Activated CD4-positive, alpha-beta T cell treated with anti-CD3 and anti-CD28 coated beads for 24 hours (primary cell): ENCODE measurements around the gene SUSD4.
"Not testable (repeated sequence)": the region's sequence is repeated elsewhere in the genome, so short reads cannot be mapped to it uniquely, and the experiment has no call there.

Experiments used
- DNase-seq, 2 donors: peaks; one replicate each; pipeline ENCODE4 v3.0.0-alpha.2; 2020; ENCODE audit warnings: low read depth in 2 of 2

The SUSD4 gene

DNA sequence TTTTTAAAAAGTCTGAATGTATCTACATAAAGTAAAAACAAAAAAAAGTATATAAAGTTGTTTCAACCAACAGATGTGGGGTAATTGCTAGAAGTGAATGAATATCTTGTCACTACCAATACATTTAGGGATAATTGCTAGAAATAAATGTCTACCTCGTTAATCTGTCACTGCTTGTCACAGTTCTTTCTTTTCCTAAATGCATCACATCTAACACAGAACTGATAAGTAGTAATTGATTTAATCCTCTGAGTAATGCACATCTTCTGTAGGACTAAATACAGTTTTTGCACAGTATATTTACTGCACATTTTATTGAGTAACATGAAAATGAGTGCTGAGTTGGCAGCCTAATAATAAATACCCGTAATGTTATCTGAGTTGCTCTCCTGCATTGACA, 72.2 kb downstream of the SUSD4 start:
- no peak for DNase-seq

- DNase-seq, result no peak
These were observed 73.6 kb downstream of the SUSD4 start for GRCh38 chr1:223290397-223290796.

- no peak for DNase-seq
These were observed 74.4 kb downstream of the SUSD4 start for GRCh38 chr1:223289621-223290020.

DNA sequence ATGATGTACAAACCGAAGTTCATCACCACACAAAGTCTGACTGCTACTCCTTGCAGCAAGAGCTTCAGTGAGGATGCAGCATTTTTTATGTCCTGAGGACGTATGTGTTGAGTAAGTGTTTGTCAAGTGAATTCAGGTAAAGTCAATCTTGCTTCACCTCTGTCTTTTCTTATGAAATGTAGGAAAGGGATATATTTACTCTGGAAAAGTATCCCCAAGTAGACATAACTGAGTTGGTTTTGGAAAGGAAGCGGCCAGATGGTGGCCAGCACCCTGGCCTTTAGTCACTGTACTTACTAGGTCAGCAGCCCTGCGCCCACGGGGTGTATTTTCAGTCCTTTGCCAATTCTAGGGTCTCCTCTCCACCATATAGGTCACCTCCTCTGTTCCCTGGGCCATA, 75.2 kb downstream of the SUSD4 start:
- no peak for DNase-seq

DNA sequence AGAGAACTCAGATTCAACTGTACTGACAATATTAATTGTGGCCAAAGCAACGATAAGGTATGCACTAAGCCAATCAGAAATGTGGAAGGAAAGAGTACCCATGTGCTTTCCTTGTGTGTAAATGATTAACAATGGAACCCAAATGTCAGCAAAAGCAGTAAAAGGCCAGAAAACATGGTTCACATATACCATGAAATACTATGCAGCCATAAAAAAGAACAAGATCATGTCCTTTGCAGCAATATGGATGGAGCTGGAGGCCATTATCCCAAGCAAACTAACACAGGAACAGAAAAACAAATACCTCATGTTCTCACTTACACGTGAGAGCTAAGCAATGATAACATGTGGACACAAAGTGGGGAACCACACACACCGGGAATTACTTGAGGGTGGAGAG, 78.5 kb downstream of the SUSD4 start:
- no peak for DNase-seq

- not testable (repeated sequence) for DNase-seq
These were observed 80.3 kb downstream of the SUSD4 start for GRCh38 chr1:223283697-223284096.

GRCh38 chr1:223278311-223278710, 85.7 kb downstream of the SUSD4 start:
- DNase-seq, result not testable (repeated sequence)

DNA sequence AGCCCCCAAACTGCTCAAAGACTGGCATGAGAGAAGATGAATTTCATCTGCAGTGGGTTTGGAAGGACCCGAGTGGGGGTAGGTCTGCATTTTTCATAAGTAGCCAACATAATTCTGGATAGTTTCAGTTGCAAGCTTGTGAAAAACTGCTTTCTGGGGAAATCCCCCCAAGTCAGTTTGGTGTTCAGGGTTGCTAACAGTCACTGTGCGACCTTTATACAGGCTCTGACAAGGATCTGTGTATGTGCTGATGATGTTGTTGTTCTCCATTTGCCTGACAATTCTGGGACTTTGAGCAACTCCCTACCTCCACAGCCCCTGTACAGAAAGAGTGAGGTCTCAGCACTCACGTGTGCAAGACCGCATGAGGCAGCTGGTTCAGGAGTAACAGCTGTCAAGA, 87.9 kb downstream of the SUSD4 start:
- no peak for DNase-seq

DNA sequence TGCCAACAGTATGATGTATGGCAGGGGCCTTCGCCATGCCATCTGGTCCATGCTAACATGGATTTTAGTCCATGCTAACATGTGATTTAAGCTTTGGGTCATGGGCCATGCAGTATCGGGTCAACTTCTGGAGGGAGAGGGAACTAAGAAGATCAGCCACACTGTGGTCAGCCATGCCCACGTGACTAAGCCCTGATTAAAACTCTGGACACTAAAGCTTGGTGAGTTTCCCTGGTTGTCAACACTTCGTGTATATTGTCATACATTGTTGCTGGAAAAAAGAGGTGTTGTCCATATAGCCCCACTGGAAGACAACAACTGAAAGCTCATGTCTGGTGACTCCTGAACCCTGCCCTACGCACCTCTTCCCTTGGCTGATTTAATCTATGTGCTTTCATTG, 90.5 kb downstream of the SUSD4 start:
- no peak for DNase-seq

DNA sequence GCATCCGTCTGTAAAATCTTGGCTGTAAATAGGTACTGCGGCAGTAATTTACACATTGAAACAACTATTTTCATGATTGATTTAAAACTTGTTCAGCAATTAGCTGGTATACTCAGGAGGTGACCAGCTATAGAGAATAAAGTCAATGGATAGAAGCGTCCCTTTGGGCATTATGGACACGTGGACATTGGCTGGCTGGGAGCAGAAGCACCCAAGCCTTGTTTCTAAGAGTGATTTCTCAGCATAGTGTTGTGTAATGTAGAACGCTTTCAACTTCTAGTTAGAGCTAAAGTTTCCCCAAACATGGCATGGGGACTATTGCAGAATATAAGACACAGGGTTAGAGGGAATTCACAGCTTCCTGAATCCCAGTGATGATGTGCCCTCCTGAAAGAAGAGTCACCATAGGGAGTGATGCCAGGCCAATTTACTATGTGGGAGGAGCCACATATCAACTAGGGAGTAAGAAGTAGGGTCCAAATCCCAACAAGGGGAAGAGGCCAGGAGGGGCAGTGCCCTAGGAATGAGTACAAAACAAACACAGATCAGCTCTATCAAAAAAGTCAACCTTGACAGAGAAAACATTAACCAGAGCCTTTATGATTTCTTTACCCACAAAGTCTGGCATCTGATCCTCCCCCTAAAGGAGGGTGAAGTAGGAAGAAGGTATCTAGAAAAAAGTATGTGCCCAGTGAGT, 92.7 kb downstream of the SUSD4 start:
- no peak for DNase-seq

DNA sequence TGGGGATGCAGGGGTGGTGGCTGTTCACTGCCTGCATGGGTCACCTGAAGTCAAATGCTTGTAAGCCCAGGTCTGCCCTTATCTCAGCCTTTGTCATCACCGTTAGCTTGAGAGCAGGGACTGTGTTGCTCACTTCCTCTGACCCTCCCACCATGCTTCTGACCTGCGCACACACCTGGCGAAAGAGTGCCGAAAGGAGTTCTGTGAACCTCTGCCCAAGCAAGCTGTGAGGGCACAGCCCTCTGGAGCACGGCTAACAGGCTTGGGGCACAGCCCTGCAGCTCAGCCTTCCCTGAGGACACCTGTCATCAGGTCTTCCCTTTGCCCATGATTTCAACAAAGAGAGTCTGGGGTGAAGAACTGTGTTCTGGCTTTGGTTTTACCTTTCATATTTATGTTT, 93.8 kb downstream of the SUSD4 start:
- DNase-seq, result no peak

GRCh38 chr1:223269006-223269405, 95.0 kb downstream of the SUSD4 start:
- DNase-seq, result no peak

GRCh38 chr1:223266632-223267172, 97.3 kb downstream of the SUSD4 start:
- DNase-seq, result no peak

GRCh38 chr1:223264983-223265908, 98.7 kb downstream of the SUSD4 start:
- no peak for DNase-seq

GRCh38 chr1:223264529-223264928, 99.4 kb downstream of the SUSD4 start:
- DNase-seq, result no peak

DNA sequence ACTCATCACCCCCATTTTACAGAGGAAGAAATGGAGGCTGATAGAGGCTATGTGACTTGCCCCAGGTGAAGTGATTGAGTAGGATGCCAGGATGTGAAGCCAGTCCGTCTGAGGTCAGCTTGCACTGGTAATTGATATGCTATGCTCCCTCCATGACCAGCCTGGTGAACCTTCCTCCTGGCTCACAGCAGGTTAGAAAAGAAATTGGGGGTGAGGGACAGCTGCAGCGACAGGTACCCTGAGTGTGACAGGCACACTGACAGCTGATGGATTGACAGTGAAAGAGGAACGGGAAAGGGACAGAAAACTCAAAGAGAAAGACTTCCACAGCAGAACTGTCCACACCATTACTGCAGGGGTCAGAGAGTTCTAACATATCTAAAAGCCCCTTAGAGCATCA, 102.1 kb downstream of the SUSD4 start:
- no peak for DNase-seq

DNA sequence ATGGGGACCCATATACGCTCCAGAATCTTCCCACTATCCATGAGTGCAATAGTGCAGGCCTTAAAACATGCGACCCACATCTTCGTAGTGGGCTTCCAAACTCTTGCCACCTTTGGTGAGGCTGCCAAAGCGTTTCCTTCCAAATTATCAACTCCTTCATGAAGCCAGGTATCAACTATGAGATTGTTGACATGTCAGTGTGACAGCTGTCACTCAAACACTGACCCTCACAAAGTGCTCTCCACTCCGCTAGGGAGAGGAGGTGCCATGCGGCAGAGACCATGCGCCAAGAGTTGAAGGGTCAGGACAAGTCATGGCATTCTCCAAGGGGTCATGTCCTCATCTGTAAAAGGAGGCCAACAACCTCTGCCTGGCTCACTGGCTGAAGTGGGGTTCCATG, 103.3 kb downstream of the SUSD4 start:
- no peak for DNase-seq

DNA sequence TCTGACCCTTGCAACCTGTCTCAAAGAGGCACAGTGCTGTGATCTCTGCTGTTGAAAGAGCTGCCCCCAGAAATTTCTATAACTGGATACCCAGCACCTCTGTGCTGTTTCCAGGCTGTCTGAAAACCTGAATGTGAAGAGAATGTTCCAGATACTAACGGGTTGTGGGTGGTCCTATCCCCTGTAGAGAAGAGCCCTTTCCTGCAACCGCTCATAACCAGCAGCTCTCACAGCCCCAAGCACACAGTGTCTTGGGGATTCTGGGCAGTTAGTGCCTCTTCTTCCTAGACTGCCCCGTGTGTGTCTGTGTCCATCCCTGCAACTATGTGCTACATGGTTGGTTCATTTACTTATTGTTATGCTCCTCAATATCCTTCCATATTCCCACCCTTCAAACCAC, 104.5 kb downstream of the SUSD4 start:
- DNase-seq, result no peak

GRCh38 chr1:223258751-223259198, 105.2 kb downstream of the SUSD4 start:
- DNase-seq, result no peak

DNA sequence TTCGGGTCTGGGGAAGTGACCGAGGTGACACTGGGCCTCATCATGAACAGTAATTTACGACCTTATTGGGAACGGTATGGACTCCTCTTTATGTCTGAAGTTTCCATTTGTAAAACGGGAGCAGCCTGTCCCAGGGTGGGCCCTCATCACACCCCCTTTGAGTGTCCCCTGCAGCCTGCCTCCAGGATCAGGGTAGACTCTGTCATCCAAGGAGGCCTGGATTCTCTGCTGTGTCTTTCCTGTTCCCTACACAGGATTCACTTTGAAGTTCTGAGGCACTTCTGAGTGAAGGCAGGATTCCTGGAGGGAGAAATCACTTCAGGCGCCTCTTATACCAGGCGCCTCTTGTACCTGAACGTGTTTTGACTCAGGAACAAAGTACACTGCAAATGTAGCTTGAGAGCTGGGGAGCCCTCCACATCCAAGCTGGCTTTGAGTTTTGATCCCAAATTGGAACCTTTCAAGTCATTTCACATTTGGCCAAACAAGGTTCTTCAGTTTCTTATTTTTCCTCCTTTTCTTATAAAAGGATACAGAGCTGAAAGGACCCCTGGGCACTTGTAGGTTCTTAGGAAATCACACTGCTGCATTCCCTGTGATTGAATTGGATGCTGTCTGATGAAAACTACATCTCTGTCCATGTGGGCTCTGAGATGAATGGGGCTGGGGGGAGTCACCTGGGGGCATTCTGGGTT, 106.0 kb downstream of the SUSD4 start:
- DNase-seq, result no peak

- no peak for DNase-seq
These were observed 107.9 kb downstream of the SUSD4 start for GRCh38 chr1:223256034-223256433.

- DNase-seq, result no peak
These were observed 110.1 kb downstream of the SUSD4 start for GRCh38 chr1:223253916-223254315.
